Omental fat pad (tissue), 4 donors: Measurements from ENCODE around the gene MLLT6. TPM values are rescaled to one million over a fixed set of nuclear protein-coding genes. Genes with fewer than 3 reads are reported as not detected.

Source experiments
- ATAC-seq: fragments of 150-250 bp; one replicate; pipeline ENCODE4 v1.9.1; 2016; ENCODE audit warnings: mild to moderate bottlenecking, moderate library complexity; ENCODE audit not compliant: low FRiP score
- DNase-seq: peaks from one replicate; pipeline ENCODE4 v3.0.0-alpha.2; 2019; ENCODE audit warnings: low spot score
- total RNA-seq, 4 donors: library from RNA; depleted of rRNA; stranded (reverse); fragments of >200 nt; gene quantifications; one replicate each; pipeline ENCODE4 v1.1.0, GENCODE V29; 2016
- TF ChIP-seq, protein P1 (sequence below), 3 donors: fragments of 450-650 bp; IDR thresholded peaks; one replicate each; pipeline ENCODE4 v1.5.1; 2016 to 2017; ENCODE audit warnings: antibody characterized with exemption in 3 of 3, mild to moderate bottlenecking in 3 of 3, moderate library complexity in 2 of 3

MLLT6 gene
- total RNA-seq, 4 donors from 2014 or later, result 38.7 to 108 (median 54.8) TPM

DNA sequence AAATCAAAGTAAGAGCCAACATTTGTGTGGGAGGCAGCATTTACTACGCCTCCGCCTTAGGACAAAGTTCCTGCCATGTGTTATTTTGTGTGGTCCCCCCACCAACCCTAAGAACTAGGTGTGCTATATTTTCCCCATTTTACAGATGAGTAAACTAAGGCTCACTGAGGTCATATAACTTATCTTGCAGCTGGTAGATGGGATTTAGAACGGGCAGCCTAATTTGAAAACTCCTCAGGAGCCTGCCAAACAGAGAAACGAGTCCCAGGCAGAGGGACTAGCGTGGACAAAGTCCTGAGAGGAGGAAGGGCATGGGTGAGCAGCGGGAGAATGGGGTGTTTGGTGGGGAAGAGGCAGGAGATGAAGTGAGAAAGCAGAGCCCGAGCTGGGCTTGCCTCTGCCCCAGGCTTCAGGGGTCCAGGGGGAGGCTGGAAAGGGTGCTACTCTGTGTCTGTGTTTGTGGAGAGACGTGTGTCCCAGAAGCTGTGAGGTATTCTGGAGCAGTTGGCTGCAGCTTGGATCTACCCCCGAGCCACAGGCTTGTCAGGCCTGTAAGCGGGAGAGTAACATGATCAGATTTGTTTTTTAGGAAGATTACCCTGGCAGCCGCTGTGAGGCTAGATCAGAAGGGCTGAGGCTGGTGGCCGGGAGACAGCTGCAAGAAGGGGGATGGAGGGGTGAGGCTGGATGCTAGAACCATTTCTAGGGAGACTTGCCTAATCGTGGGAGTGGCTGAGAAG is 5.0 kb downstream of the MLLT6 start:
- no peak for DNase-seq
- TF ChIP-seq, protein P1, sequence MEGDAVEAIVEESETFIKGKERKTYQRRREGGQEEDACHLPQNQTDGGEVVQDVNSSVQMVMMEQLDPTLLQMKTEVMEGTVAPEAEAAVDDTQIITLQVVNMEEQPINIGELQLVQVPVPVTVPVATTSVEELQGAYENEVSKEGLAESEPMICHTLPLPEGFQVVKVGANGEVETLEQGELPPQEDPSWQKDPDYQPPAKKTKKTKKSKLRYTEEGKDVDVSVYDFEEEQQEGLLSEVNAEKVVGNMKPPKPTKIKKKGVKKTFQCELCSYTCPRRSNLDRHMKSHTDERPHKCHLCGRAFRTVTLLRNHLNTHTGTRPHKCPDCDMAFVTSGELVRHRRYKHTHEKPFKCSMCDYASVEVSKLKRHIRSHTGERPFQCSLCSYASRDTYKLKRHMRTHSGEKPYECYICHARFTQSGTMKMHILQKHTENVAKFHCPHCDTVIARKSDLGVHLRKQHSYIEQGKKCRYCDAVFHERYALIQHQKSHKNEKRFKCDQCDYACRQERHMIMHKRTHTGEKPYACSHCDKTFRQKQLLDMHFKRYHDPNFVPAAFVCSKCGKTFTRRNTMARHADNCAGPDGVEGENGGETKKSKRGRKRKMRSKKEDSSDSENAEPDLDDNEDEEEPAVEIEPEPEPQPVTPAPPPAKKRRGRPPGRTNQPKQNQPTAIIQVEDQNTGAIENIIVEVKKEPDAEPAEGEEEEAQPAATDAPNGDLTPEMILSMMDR (IDR thresholded peaks at IDR 0.05), result no peak

DNA sequence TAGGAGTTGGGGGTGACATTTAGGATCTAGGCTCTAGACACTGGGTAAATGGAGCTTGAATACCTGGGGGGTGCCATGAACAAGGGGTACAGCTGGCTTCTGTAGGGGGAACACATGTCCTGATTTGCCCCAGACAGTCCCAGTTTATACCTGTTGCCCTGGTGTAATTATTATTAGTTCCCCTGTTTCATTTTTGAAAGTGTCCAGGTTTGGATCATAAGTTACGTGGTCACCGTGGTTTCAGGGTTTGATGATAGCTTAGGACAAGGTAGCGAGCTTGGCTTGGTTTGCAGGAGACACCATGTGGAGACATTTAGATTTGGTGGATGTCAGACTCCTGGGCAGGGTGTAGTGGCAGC is 5.5 kb downstream of the MLLT6 start:
- TF ChIP-seq, protein P1 (IDR thresholded peaks at IDR 0.05), result no peak
- ATAC-seq (no peak), DNase-seq (no peak)

More for the DNA sequence above, 5.0 kb downstream of the MLLT6 start:
- ATAC-seq, result no peak

DNA sequence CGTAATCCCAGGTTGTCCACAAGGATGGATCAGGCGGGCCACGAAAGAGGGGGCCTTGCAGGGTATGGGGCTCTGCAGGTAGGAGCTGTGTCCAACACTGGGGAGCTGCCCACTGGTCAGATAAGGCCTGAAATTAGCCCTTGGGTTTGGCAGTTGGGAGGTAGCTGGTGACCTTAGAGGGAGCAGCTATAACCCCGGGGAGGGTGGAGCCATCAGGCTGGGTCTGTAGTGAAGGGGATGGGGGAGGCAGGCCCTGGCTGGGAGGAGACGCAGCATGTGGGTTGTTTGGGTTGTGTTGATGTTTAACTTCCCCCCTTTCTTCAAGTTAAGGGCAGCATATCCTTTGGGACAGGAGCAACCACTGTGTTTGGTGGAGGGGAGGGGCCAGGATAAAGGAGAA is 5.9 kb downstream of the MLLT6 start:
- DNase-seq (no peak), ATAC-seq (no peak)
- TF ChIP-seq, protein P1 (IDR thresholded peaks at IDR 0.05), result no peak

DNA sequence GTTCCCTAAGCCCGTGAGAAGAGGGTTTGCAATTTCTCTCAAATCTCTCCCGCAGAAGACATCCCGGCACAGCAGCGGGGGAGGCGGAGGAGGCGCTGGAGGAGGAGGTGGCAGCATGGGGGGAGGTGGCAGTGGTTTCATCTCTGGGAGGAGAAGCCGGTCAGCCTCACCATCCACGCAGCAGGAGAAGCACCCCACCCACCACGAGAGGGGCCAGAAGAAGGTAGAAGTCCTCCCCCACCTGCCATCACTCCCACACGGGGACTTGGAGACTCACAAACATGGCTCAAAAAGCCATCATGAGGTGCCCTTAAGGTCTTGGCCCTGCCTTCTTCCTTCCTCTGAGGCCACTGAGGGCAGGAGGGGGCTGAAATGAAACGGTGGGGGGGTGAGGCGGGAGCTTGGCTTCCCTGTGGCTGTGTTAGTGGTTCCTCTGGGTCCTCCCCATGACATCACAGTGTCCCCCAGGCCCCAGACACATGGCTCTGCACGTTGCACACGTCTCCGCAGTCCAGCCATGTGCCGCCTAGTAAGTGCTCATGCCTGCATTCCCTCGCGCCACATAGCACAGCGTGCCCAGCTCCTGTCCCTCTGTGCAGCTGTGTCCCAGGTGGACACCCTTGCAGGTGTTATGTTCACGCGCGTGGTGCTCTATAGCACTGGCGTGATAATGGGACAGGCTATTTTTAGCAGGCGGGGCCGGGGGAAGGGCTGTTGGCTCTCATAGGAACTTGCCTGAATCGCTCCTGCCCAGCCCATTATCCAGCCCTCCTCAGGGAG is 6.9 kb downstream of the MLLT6 start:
- ATAC-seq (no peak), DNase-seq (no peak)
- TF ChIP-seq, protein P1 (IDR thresholded peaks at IDR 0.05), result no peak

DNA sequence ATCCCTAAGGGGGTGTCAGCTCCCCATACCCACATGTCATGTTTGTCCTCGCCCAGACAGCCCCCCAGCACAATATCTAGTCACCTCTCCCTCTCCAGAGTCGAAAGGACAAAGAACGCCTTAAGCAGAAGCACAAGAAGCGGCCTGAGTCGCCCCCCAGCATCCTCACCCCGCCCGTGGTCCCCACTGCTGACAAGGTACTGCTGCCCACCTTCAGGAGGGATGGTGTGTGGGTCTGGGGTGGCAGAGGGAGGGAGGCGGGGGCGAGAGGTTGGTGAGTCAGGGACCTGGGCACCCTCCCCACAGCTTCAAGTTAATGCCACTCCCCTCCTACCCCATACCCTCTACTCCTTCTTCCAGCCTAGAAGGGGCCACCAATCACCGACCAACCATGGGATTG is 7.5 kb downstream of the MLLT6 start:
- TF ChIP-seq, protein P1 (IDR thresholded peaks at IDR 0.05), result no peak

DNA sequence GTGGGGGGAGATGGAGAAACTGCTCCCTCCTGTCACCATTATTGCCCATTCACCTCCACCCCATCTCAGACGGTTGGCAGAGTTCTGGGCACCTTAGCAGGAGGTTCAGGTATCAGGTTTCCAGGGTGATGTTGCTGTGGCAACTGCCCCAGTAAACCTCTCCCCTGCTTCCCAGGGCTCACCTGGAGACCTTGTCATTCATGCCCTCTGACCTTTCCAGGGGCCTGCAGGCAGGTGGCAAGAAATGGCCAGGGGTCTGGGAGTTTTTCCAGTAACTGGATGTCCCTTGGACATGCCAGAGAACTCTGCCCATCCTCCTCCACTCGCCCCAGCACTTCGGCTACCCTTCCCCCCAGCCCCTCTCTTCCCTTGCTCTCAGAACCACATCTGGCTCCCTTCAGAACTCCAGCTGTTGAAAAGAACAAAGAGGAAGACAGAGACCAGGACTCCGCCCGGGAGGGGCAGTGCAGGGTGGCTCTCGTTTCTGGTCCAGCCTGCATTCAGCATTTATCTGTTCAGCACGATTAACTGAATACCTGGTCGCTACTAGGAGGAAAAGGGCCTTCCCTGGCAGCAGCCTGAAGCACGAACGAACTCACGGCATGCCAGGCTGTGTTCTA is 8.5 kb downstream of the MLLT6 start:
- DNase-seq, result no peak
- no peak for ATAC-seq
- TF ChIP-seq, protein P1 (IDR thresholded peaks at IDR 0.05), result no peak

More for the DNA sequence above, 7.5 kb downstream of the MLLT6 start:
- no peak for ATAC-seq
- DNase-seq, result no peak
